B cell (primary cell): ENCODE measurements around the gene TSC22D2. TPM values are rescaled to one million over a fixed set of nuclear protein-coding genes. Genes with fewer than 3 reads are reported as not detected.

Source experiments
- ATAC-seq: fragments of 200-7000 bp; cut with Tn5 transposase; one replicate; pipeline ENCODE4 v1.10.0; 2021; ENCODE audit warnings: low read depth, mild to moderate bottlenecking, moderate number of reproducible peaks, moderate library complexity
- CTCF ChIA-PET: fragments of 350-600 bp; sonication (Branson Sonifier 250); formaldehyde crosslinking; loops from one replicate; lab custom pipeline; 2021; ENCODE audit warnings: antibody characterized with exemption, inconsistent platforms; lab: Charles Lee
- POLR2A ChIA-PET: fragments of 350-600 bp; sonication (Branson Sonifier 250); formaldehyde crosslinking; loops from one replicate; lab custom pipeline; 2021; ENCODE audit warnings: antibody characterized with exemption; lab: Charles Lee
- DNase-seq: peaks from one replicate; pipeline ENCODE4 v3.0.0; 2013
- H2AFZ ChIP-seq: 2 replicates; pipeline ENCODE4 v1.6.1; 2012; ENCODE audit warnings: mild to moderate bottlenecking, low read depth, low read length; ENCODE audit not compliant: insufficient read depth, poor library complexity, severe bottlenecking
- H3K27ac ChIP-seq, 2 donors: 1 replicate in 1 of 2; 2 replicates in 1 of 2; pipeline ENCODE4 v1.5.1; 2012 to 2013; ENCODE audit warnings: low read length in 2 of 2, mild to moderate bottlenecking in 2 of 2, moderate library complexity in 1 of 2
- H3K27me3 ChIP-seq, 4 experiments: fragments of 200-600 bp in 1 of 4; sonication (generic) in 1 of 4; replicated peaks in 1 of 4; 1 replicate in 2 of 4; 2 replicates in 2 of 4; pipeline versions ENCODE4 v1.6.1 to v1.7.0; 2013 to 2016; ENCODE audit warnings: low read length in 3 of 4, mild to moderate bottlenecking in 2 of 4, mixed read lengths in 1 of 4, moderate library complexity in 1 of 4; ENCODE audit not compliant: insufficient read depth in 4 of 4, control insufficient read depth in 3 of 4; ENCODE audit errors: control extremely low read depth in 1 of 4
- H3K36me3 ChIP-seq, 2 experiments: replicated peaks in 1 of 2; 1 replicate in 1 of 2; 2 replicates in 1 of 2; pipeline versions ENCODE4 v1.6.1 to v1.7.1; 2013; ENCODE audit warnings: low read length in 1 of 2; ENCODE audit not compliant: insufficient read depth in 2 of 2, control insufficient read depth in 1 of 2; ENCODE audit errors: control extremely low read depth in 1 of 2, extremely low read depth in 1 of 2
- H3K4me1 ChIP-seq, 2 donors: fragments of 200-600 bp in 1 of 2; sonication (generic) in 1 of 2; 1 replicate in 1 of 2; 2 replicates in 1 of 2; pipeline versions ENCODE4 v1.5.1 to v1.6.1; 2013 to 2017; ENCODE audit warnings: low read length in 2 of 2; ENCODE audit not compliant: control insufficient read depth in 2 of 2, insufficient read depth in 2 of 2
- H3K4me2 ChIP-seq: replicated peaks from 2 replicates; pipeline ENCODE3; 2012; ENCODE audit warnings: mild to moderate bottlenecking, low read depth, low read length; ENCODE audit not compliant: poor library complexity, severe bottlenecking
- H3K4me3 ChIP-seq, 5 experiments: fragments of 200-600 bp in 1 of 5; sonication (generic) in 1 of 5; 1 replicate in 3 of 5; 2 replicates in 2 of 5; pipeline versions ENCODE4 v1.5.1 to v1.7.0; 2011 to 2016; ENCODE audit warnings: low read length in 4 of 5, mild to moderate bottlenecking in 4 of 5, low read depth in 2 of 5, control low read depth in 1 of 5, moderate library complexity in 1 of 5; ENCODE audit not compliant: insufficient read depth in 1 of 5; ENCODE audit errors: control extremely low read depth in 1 of 5, extremely low read depth in 1 of 5
- H3K79me2 ChIP-seq: fragments of 200-600 bp; sonication (generic); one replicate; pipeline ENCODE4 v1.6.0; 2016; ENCODE audit warnings: low read length; ENCODE audit not compliant: control insufficient read depth, insufficient read depth
- H3K9ac ChIP-seq: fragments of 200-600 bp; sonication (generic); 2 replicates; pipeline ENCODE4 v1.6.1; 2017; ENCODE audit warnings: mild to moderate bottlenecking, low read length, moderate library complexity
- H3K9me3 ChIP-seq, 3 donors: one replicate each; pipeline versions ENCODE4 v1.6.1 to v1.7.1; 2013; ENCODE audit warnings: low read length in 2 of 3; ENCODE audit not compliant: control insufficient read depth in 2 of 3, insufficient read depth in 1 of 3; ENCODE audit errors: control extremely low read depth in 1 of 3
- H4K20me1 ChIP-seq: 2 replicates; pipeline ENCODE4 v1.6.0; 2012; ENCODE audit warnings: mild to moderate bottlenecking, low read length; ENCODE audit not compliant: insufficient read depth, control insufficient read depth, poor library complexity, severe bottlenecking
- H3K27ac Mint-ChIP-seq: one replicate; pipeline ENCODE4 v1.8.0; 2021; ENCODE audit warnings: mixed read lengths
- H3K27me3 Mint-ChIP-seq: one replicate; pipeline ENCODE4 v1.8.0; 2021; ENCODE audit warnings: mixed read lengths
- H3K4me1 Mint-ChIP-seq: one replicate; pipeline ENCODE4 v1.8.0; 2021; ENCODE audit warnings: mixed read lengths
- H3K4me3 Mint-ChIP-seq: one replicate; pipeline ENCODE4 v1.8.0; 2021; ENCODE audit warnings: mixed read lengths
- H3K9me3 Mint-ChIP-seq: one replicate; pipeline ENCODE4 v1.8.0; 2022; ENCODE audit warnings: mixed read lengths; ENCODE audit not compliant: insufficient read depth
- EZH2 ChIP-seq: IDR thresholded peaks from 2 replicates; pipeline ENCODE4 v1.6.1; 2012; ENCODE audit warnings: borderline replicate concordance, low read depth, mild to moderate bottlenecking, moderate library complexity, low read length; ENCODE audit not compliant: insufficient read depth, poor library complexity, severe bottlenecking
- WGBS: methylation state at CpG from one replicate; pipeline ENCODE4 v1.1.5; 2013; ENCODE audit warnings: missing lambda C conversion rate; ENCODE audit not compliant: insufficient coverage; 5-methylcytosine and 5-hydroxymethylcytosine counted together
- intact Hi-C: fragments of 100-400 bp; cut with micrococcal nuclease; formaldehyde crosslinking; loops from one replicate; pipeline ENCODE4 v1.10.0; 2022
- polyA plus RNA-seq: library from polyadenylated mRNA; depleted of rRNA; stranded (reverse); fragments of >200 nt; gene quantifications from 2 replicates; pipeline ENCODE4 v1.2.3, GENCODE V29; 2012
- total RNA-seq, 2 donors: library from RNA; stranded (reverse); fragments of 120-200 nt in 1 of 2; gene quantifications; 1 replicate in 1 of 2; 2 replicates in 1 of 2; pipeline versions ENCODE4 v1.2.3 to v1.2.4, GENCODE V29; 2013 to 2022
- TF ChIP-seq, protein P1 (sequence below): fragments of 200-600 bp; IDR thresholded peaks from one replicate; pipeline ENCODE4 v1.8.0; 2022; ENCODE audit warnings: antibody characterized with exemption, mild to moderate bottlenecking

Gene TSC22D2
- total and polyA plus RNA-seq, 2 donors (not counting 1 experiment from before 2014, with no cell fraction given), result 17.2 to 45.9 TPM

DNA sequence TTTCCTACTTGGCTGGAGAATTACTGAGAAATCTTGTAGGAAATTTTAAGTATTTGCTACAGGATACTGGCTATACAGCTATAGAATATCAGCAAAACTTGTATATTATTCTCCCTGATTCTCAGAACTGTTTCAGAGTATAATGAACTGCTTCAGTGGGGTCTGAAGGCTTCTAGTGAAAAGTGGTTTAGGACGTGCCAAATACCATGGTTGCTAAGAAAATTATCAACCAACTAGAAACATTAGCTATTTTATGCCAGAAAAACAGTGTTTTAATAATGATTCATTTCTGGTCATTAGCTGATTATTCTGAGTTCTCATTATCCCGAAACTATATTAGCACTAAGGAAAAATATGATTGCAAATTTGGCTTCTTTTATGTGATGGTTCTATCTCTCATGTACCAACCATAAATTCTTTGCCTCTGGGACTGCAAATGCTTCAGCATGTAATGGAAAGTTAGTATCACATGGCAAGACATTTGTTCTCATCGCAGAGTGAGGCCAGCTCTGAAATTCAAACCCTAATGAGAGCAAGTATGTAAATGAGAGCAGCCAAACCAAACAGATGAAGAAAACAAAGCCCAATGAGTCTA, 11.0 kb upstream of the TSC22D2 start:
- Histone ChIP-seq H3K27ac (no peak overlapping the region), H3K4me3 (no peak overlapping the region), H3K79me2 (no peaks in the 10 kb centered on the region), H2AFZ (no peak overlapping the region), H3K9ac (no peak overlapping the region), H3K4me2 (no peak overlapping the region), H3K27me3 (no peaks in the 10 kb centered on the region), H4K20me1 (no peaks in the 10 kb centered on the region), H3K36me3 (no peaks in the 10 kb centered on the region), H3K9me3 (no peaks in the 10 kb centered on the region), H3K4me1 (no peaks in the 10 kb centered on the region)
- Mint-ChIP-seq H3K9me3 (no peaks in the 10 kb centered on the region), H3K4me1 (no peaks in the 10 kb centered on the region), H3K27me3 (no peaks in the 10 kb centered on the region), H3K27ac (no peak overlapping the region), H3K4me3 (no peak overlapping the region)
- DNase-seq (no peak), ATAC-seq (no peak)
- TF ChIP-seq, protein P1, sequence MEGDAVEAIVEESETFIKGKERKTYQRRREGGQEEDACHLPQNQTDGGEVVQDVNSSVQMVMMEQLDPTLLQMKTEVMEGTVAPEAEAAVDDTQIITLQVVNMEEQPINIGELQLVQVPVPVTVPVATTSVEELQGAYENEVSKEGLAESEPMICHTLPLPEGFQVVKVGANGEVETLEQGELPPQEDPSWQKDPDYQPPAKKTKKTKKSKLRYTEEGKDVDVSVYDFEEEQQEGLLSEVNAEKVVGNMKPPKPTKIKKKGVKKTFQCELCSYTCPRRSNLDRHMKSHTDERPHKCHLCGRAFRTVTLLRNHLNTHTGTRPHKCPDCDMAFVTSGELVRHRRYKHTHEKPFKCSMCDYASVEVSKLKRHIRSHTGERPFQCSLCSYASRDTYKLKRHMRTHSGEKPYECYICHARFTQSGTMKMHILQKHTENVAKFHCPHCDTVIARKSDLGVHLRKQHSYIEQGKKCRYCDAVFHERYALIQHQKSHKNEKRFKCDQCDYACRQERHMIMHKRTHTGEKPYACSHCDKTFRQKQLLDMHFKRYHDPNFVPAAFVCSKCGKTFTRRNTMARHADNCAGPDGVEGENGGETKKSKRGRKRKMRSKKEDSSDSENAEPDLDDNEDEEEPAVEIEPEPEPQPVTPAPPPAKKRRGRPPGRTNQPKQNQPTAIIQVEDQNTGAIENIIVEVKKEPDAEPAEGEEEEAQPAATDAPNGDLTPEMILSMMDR, result no peak
- no peak for TF ChIP-seq EZH2
- POLR2A ChIA-PET, result interaction anchor here (2.7 kb wide), 1 partner anchor 11 kb away, joined by 6 read pairs; the partner anchor contains the start of gene TSC22D2
- intact Hi-C loops, result no loop called here
- CTCF ChIA-PET, result interaction anchor here (1.3 to 2.1 kb wide), 2 partner anchors 12 to 111 kb away, joined by 3 to 6 read pairs; no protein-coding TSS in a partner anchor
- no CpG with 5 or more reads among the region's 3 CpGs for WGBS

DNA sequence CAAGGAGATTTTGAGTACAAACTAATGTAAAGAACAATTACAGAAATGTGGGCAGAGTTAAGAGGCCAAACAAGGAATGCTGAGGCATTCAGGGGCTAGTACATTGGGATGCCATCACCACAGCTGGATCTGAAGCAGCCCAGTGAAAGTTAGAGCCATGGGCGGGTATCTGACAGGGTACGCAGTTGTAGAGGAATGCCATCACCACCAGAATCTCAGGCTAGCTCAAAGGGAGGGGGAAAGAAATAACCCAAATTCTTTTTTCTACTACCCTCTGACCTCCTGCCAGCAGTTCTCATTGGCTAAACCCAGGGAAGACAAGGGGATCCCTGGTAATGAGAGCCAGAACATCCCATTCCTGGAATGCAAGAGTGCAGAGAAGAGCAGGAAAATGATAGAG, 9.0 kb upstream of the TSC22D2 start:
- Histone ChIP-seq H3K27ac (no peak overlapping the region), H3K4me3 (no peak overlapping the region), H2AFZ (no peak overlapping the region), H3K4me1 (no peaks in the 10 kb centered on the region), H3K4me2 (no peak overlapping the region), H3K9ac (no peak overlapping the region), H3K36me3 (no peaks in the 10 kb centered on the region), H3K27me3 (no peaks in the 10 kb centered on the region), H3K9me3 (no peaks in the 10 kb centered on the region), H3K79me2 (no peaks in the 10 kb centered on the region), H4K20me1 (no peaks in the 10 kb centered on the region)
- 100% methylated on average over 1 of the region's 2 CpGs for WGBS
- intact Hi-C loops, result no loop called here
- ATAC-seq, result no peak
- Mint-ChIP-seq H3K4me1 (no peaks in the 10 kb centered on the region), H3K9me3 (no peaks in the 10 kb centered on the region), H3K27ac (no peak overlapping the region), H3K4me3 (no peak overlapping the region), H3K27me3 (no peaks in the 10 kb centered on the region)
- CTCF ChIA-PET, result interaction anchor here (1.9 kb wide), 1 partner anchor 10 kb away, joined by 7 read pairs; no protein-coding TSS in a partner anchor
- DNase-seq, result no peak
- TF ChIP-seq EZH2, result no peak
- TF ChIP-seq, protein P1, result no peak
- POLR2A ChIA-PET, result no interaction called here
